Measurements from ENCODE around the gene WDR27.

Gene WDR27

GRCh38 chr6:169499848-169500247, 202.0 kb downstream of the WDR27 start:
- Histone ChIP-seq H3K4me3 (ENCODE audit: low read length) (no peak overlapping the region), H3K9me2 (replicated peaks; ENCODE audit: insufficient read depth, low read length) (no peaks in the 10 kb centered on the region), H3F3A (ENCODE audit: insufficient read depth, low read length) (no peaks in the 10 kb centered on the region), H3K4me2 (ENCODE audit: low read depth, low read length) (no peak overlapping the region), H3K9ac (ENCODE audit: low read length) (no peak overlapping the region), H3K27me3 (replicated peaks; ENCODE audit: insufficient read depth, low read length) (no peaks in the 10 kb centered on the region), H2AFZ (ENCODE audit: low read length) (no peak overlapping the region), H3K9me3 (replicated peaks; ENCODE audit: insufficient read depth, low read length) (no peaks in the 10 kb centered on the region), H3K4me1 (ENCODE audit: low read length) (no peaks in the 10 kb centered on the region), H3K27ac (ENCODE audit: low read length) (no peak overlapping the region), H3K36me3 (replicated peaks; ENCODE audit: insufficient read depth, low read length) (no peaks in the 10 kb centered on the region), H3K79me2 (ENCODE audit: low read length) (no peaks in the 10 kb centered on the region), H4K20me1 (ENCODE audit: insufficient read depth, low read length) (no peaks in the 10 kb centered on the region)
- TF ChIP-seq EZH2phosphoT487 (IDR thresholded peaks at IDR 0.05; ENCODE audit: low read length), result no peak
- TF ChIP-seq EZH2 (optimal IDR thresholded peaks at IDR 0.05; ENCODE audit: low read depth, low read length), result no peak
- TF ChIP-seq, protein P1, sequence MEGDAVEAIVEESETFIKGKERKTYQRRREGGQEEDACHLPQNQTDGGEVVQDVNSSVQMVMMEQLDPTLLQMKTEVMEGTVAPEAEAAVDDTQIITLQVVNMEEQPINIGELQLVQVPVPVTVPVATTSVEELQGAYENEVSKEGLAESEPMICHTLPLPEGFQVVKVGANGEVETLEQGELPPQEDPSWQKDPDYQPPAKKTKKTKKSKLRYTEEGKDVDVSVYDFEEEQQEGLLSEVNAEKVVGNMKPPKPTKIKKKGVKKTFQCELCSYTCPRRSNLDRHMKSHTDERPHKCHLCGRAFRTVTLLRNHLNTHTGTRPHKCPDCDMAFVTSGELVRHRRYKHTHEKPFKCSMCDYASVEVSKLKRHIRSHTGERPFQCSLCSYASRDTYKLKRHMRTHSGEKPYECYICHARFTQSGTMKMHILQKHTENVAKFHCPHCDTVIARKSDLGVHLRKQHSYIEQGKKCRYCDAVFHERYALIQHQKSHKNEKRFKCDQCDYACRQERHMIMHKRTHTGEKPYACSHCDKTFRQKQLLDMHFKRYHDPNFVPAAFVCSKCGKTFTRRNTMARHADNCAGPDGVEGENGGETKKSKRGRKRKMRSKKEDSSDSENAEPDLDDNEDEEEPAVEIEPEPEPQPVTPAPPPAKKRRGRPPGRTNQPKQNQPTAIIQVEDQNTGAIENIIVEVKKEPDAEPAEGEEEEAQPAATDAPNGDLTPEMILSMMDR (IDR thresholded peaks at IDR 0.05; ENCODE audit: low read length), result no peak
- DNase-seq, result no peak

DNA sequence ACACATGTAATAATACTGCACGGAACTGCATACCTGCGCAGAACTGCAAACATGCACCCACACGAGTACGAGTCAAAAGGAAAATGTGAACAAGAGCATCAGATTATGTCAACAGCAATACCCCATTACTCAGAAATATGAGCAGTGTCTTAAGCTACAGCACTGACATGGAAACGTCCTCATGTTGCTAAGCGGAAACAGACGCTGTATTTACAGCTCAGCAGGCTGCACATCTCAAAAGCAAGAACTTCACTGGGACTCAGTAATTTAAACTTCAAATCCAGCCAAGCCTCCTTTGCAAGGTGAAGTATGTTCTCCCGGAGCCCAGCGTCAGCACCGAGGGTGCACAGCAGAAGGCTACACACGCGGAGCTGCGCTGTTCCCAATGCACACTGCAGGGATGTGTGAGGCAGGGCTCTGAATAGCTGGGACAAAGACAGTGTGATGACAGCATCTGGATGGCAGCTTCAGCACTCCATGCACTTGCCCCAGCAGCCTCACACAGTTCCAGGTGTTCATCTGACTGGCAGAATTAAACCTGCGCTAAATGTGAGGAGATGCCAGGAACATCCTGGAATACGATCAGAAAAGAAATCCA, 202.8 kb downstream of the WDR27 start:
- H2AFZ ChIP-seq (ENCODE audit: low read length), result no peak overlapping the region
- no peak overlapping the region for H3K4me2 ChIP-seq (ENCODE audit: low read depth, low read length)
- no peak overlapping the region for H3K27ac ChIP-seq (ENCODE audit: low read length)
- no peaks in the 10 kb centered on the region for H3K27me3 ChIP-seq (replicated peaks; ENCODE audit: insufficient read depth, low read length)
- no peak overlapping the region for H3K9ac ChIP-seq (ENCODE audit: low read length)
- no peaks in the 10 kb centered on the region for H3F3A ChIP-seq (ENCODE audit: insufficient read depth, low read length)
- H3K9me2 ChIP-seq (replicated peaks; ENCODE audit: insufficient read depth, low read length), result no peaks in the 10 kb centered on the region
- H3K9me3 ChIP-seq (replicated peaks; ENCODE audit: insufficient read depth, low read length), result no peaks in the 10 kb centered on the region
- no peaks in the 10 kb centered on the region for H3K79me2 ChIP-seq (ENCODE audit: low read length)
- no peak for DNase-seq
- no peaks in the 10 kb centered on the region for H3K36me3 ChIP-seq (replicated peaks; ENCODE audit: insufficient read depth, low read length)
- no peaks in the 10 kb centered on the region for H3K4me1 ChIP-seq (ENCODE audit: low read length)
- H3K4me3 ChIP-seq (ENCODE audit: low read length), result no peak overlapping the region
- TF ChIP-seq EZH2phosphoT487 (IDR thresholded peaks at IDR 0.05; ENCODE audit: low read length) (no peak), EZH2 (optimal IDR thresholded peaks at IDR 0.05; ENCODE audit: low read depth, low read length) (no peak)
- TF ChIP-seq, protein P1 (IDR thresholded peaks at IDR 0.05; ENCODE audit: low read length), result no peak
- no peaks in the 10 kb centered on the region for H4K20me1 ChIP-seq (ENCODE audit: insufficient read depth, low read length)

DNA sequence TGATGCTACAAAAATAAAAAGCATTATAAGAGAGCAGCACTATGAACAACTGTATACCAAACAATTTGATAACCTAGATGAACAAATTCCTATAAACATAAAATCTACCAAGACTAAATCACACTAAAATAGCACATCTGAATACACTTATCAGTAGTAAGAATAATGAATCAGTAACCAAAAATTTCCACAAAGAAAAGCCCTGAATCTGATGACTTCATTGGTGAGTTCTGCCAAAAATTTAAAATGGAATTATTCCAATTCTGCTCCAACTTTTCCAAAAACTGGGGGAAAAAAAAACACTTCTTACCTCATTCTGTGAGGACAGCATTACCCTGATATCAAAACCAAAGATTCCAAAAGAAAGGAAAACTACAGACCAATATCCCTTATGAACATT, 206.2 kb downstream of the WDR27 start:
- Histone ChIP-seq H2AFZ (ENCODE audit: low read length) (no peak overlapping the region), H3K36me3 (replicated peaks; ENCODE audit: insufficient read depth, low read length) (no peaks in the 10 kb centered on the region), H3K9ac (ENCODE audit: low read length) (no peak overlapping the region), H3K79me2 (ENCODE audit: low read length) (no peaks in the 10 kb centered on the region), H3F3A (ENCODE audit: insufficient read depth, low read length) (no peaks in the 10 kb centered on the region), H3K9me3 (replicated peaks; ENCODE audit: insufficient read depth, low read length) (no peaks in the 10 kb centered on the region), H3K4me1 (ENCODE audit: low read length) (no peaks in the 10 kb centered on the region), H3K27ac (ENCODE audit: low read length) (no peak overlapping the region), H3K4me3 (ENCODE audit: low read length) (no peak overlapping the region), H3K4me2 (ENCODE audit: low read depth, low read length) (no peak overlapping the region), H3K9me2 (replicated peaks; ENCODE audit: insufficient read depth, low read length) (no peaks in the 10 kb centered on the region), H3K27me3 (replicated peaks; ENCODE audit: insufficient read depth, low read length) (no peaks in the 10 kb centered on the region), H4K20me1 (ENCODE audit: insufficient read depth, low read length) (no peaks in the 10 kb centered on the region)
- no peak for TF ChIP-seq EZH2 (optimal IDR thresholded peaks at IDR 0.05; ENCODE audit: low read depth, low read length)
- TF ChIP-seq EZH2phosphoT487 (IDR thresholded peaks at IDR 0.05; ENCODE audit: low read length), result no peak
- TF ChIP-seq, protein P1 (IDR thresholded peaks at IDR 0.05; ENCODE audit: low read length), result no peak
- DNase-seq, result no peak
